Upper lobe of right lung (tissue), 1 donor: Measurements from ENCODE around the gene KDM1A. TPM values are rescaled to one million over a fixed set of nuclear protein-coding genes. Genes with fewer than 3 reads are reported as not detected.

Source experiments
- ATAC-seq: fragments of 200-7000 bp; cut with Tn5 transposase; one replicate; pipeline ENCODE4 v1.9.1; 2020; ENCODE audit warnings: mild to moderate bottlenecking, moderate library complexity
- DNase-seq: peaks from one replicate; pipeline ENCODE4 v3.0.0-alpha.2; 2020
- H3K27ac ChIP-seq: fragments of 200-600 bp; one replicate; pipeline ENCODE4 v1.8.0; 2022
- H3K27me3 ChIP-seq: fragments of 200-600 bp; one replicate; pipeline ENCODE4 v1.8.0; 2022; ENCODE audit warnings: mild to moderate bottlenecking
- H3K36me3 ChIP-seq: fragments of 200-600 bp; one replicate; pipeline ENCODE4 v1.8.0; 2022
- H3K4me1 ChIP-seq: fragments of 200-600 bp; one replicate; pipeline ENCODE4 v1.8.0; 2022
- H3K4me3 ChIP-seq: fragments of 200-600 bp; one replicate; pipeline ENCODE4 v1.8.0; 2022; ENCODE audit warnings: mild to moderate bottlenecking
- H3K9me3 ChIP-seq: fragments of 200-600 bp; one replicate; pipeline ENCODE4 v1.8.0; 2022
- CTCF ChIP-seq: fragments of 200-600 bp; IDR thresholded peaks from one replicate; pipeline ENCODE4 v1.8.0; 2022; ENCODE audit warnings: antibody characterized with exemption
- intact Hi-C: fragments of 100-400 bp; cut with DNase I; formaldehyde crosslinking; loops from one replicate; pipeline ENCODE4 v1.11.0; 2022
- microRNA-seq: library from miRNA; unstranded; fragments of <30 nt; microRNA quantifications from one replicate; pipeline ENCODE4 v1.2.0, GENCODE V29; 2020; ENCODE audit warnings: borderline microRNAs expressed
- total RNA-seq: library from RNA; stranded (reverse); fragmentation: NEBNext Ultra II Directional; extraction: Animal tissue kit (Norgen Biotek cat#: 25700); gene quantifications from one replicate; pipeline ENCODE4 v1.2.1, GENCODE V29; 2021
- donor health status: DM: no; HTN: yes; CAD: no; lungs with severe emphysema.

Gene KDM1A
- total RNA-seq, 1 donor from 2014 or later, result 35.8 TPM

GRCh38 chr1:23132033-23132432, 112.8 kb downstream of the KDM1A start:
- DNase-seq (no peak), ATAC-seq (no peak)
- Histone ChIP-seq H3K27ac (no peak overlapping the region), H3K36me3 (no peaks in the 10 kb centered on the region), H3K9me3 (no peaks in the 10 kb centered on the region), H3K4me3 (no peak overlapping the region), H3K4me1 (no peaks in the 10 kb centered on the region), H3K27me3 (no peaks in the 10 kb centered on the region)
- intact Hi-C loops, result no loop called here
- no peak for TF ChIP-seq CTCF

Small RNA genes lying within 50 kb of the gene (microRNA-seq; reads per million reads assigned to microRNA genes)
- gene MIR3115 (not detected), gene MIR4419A (not detected)

Other genes with a start within 250 kb of the KDM1A start
- gene LACTBL1, start 46.6 kb upstream of the KDM1A start, total RNA-seq, result not detected
- gene TEX46, start 3.6 kb upstream of the KDM1A start, total RNA-seq, result not detected
- gene LUZP1, start 149.4 kb downstream of the KDM1A start, total RNA-seq, result 36.4 TPM
- 0.93 TPM for gene HTR1D, start 198.0 kb downstream of the KDM1A start, total RNA-seq